GM23338 (cell line): ENCODE measurements around the gene ZNF595. TPM values are rescaled to one million over a fixed set of nuclear protein-coding genes. Genes with fewer than 3 reads are reported as not detected.
"Not testable (repeated sequence)": the region's sequence is repeated elsewhere in the genome, so short reads cannot be mapped to it uniquely, and the experiment has no call there.

ENCODE experiments used
- ATAC-seq: fragments of 200-7000 bp; cut with Tn5 transposase; 3 replicates; pipeline ENCODE4 v1.9.1; 2020
- DNase-seq: peaks from one replicate; pipeline ENCODE4 v3.0.0-alpha.2; 2015; ENCODE audit warnings: low spot score
- H2AFZ ChIP-seq: fragments of 200-600 bp; sonication (generic); 2 replicates; pipeline ENCODE4 v1.8.0; 2016; ENCODE audit warnings: antibody characterized with exemption, mild to moderate bottlenecking, moderate library complexity
- H3F3A ChIP-seq: fragments of 200-600 bp; sonication (generic); replicated peaks from 2 replicates; pipeline ENCODE4 v1.8.0; 2017; ENCODE audit warnings: antibody characterized with exemption, mixed run types, low read depth
- H3K27ac ChIP-seq: fragments of 200-600 bp; sonication (generic); 2 replicates; pipeline ENCODE4 v1.6.1; 2016; ENCODE audit warnings: low read depth
- H3K27me3 ChIP-seq: fragments of 200-600 bp; sonication (generic); 2 replicates; pipeline ENCODE4 v1.8.0; 2016; ENCODE audit warnings: mild to moderate bottlenecking, mixed run types, moderate library complexity; ENCODE audit not compliant: insufficient read depth
- H3K36me3 ChIP-seq: fragments of 200-600 bp; sonication (generic); 2 replicates; pipeline ENCODE4 v1.8.0; 2016; ENCODE audit warnings: mild to moderate bottlenecking; ENCODE audit not compliant: insufficient read depth
- H3K4me1 ChIP-seq: fragments of 200-600 bp; sonication (generic); 2 replicates; pipeline ENCODE4 v1.8.0; 2016; ENCODE audit warnings: mild to moderate bottlenecking, moderate library complexity; ENCODE audit not compliant: insufficient read depth
- H3K4me2 ChIP-seq: fragments of 200-600 bp; sonication (generic); 2 replicates; pipeline ENCODE4 v1.7.1; 2017; ENCODE audit warnings: mixed run types
- H3K4me3 ChIP-seq: fragments of 200-600 bp; sonication (generic); 2 replicates; pipeline ENCODE4 v1.6.1; 2016; ENCODE audit warnings: mixed run types
- H3K79me2 ChIP-seq: fragments of 200-600 bp; sonication (generic); replicated peaks from 2 replicates; pipeline ENCODE4 v1.8.0; 2017; ENCODE audit warnings: mild to moderate bottlenecking; ENCODE audit not compliant: insufficient read depth
- H3K9me2 ChIP-seq: fragments of 200-600 bp; sonication (generic); 2 replicates; pipeline ENCODE4 v1.8.0; 2017; ENCODE audit not compliant: insufficient read depth
- H4K20me1 ChIP-seq: fragments of 200-600 bp; sonication (generic); replicated peaks from 2 replicates; pipeline ENCODE4 v1.8.0; 2017; ENCODE audit warnings: mild to moderate bottlenecking; ENCODE audit not compliant: insufficient read depth
- H3K27ac Mint-ChIP-seq: 2 replicates; pipeline ENCODE4 v1.8.0; 2020; ENCODE audit warnings: inconsistent platforms, mild to moderate bottlenecking, moderate library complexity, mixed read lengths
- H3K27me3 Mint-ChIP-seq: 3 replicates; pipeline ENCODE4 v1.8.0; 2022; ENCODE audit warnings: low read depth, mild to moderate bottlenecking, moderate library complexity, mixed read lengths, inconsistent platforms; ENCODE audit not compliant: insufficient read depth, poor library complexity
- H3K36me3 Mint-ChIP-seq: 3 replicates; pipeline ENCODE4 v1.8.0; 2021; ENCODE audit warnings: low read depth, mild to moderate bottlenecking, inconsistent platforms, moderate library complexity, mixed read lengths
- H3K4me1 Mint-ChIP-seq: 3 replicates; pipeline ENCODE4 v1.8.0; 2020; ENCODE audit warnings: mild to moderate bottlenecking, inconsistent platforms, mixed read lengths
- H3K4me3 Mint-ChIP-seq: 3 replicates; pipeline ENCODE4 v1.8.0; 2021; ENCODE audit warnings: moderate library complexity, mild to moderate bottlenecking, inconsistent platforms, mixed read lengths
- H3K9me3 Mint-ChIP-seq: 3 replicates; pipeline ENCODE4 v1.8.0; 2020; ENCODE audit warnings: moderate library complexity, mild to moderate bottlenecking, inconsistent platforms, mixed read lengths
- EZH2phosphoT487 ChIP-seq: fragments of 200-600 bp; sonication (generic); IDR thresholded peaks from one replicate; pipeline ENCODE4 v1.8.1; 2018; ENCODE audit warnings: antibody characterized with exemption; ENCODE audit not compliant: unreplicated experiment
- JUNB ChIP-seq: IDR thresholded peaks from one replicate; pipeline ENCODE4 v1.6.1; 2016; ENCODE audit warnings: antibody characterized with exemption; ENCODE audit not compliant: unreplicated experiment
- NANOG ChIP-seq: IDR thresholded peaks from 2 replicates; pipeline ENCODE4 v1.6.1; 2016; ENCODE audit warnings: antibody characterized with exemption, borderline replicate concordance
- ZNF114 ChIP-seq: fragments of 250-450 bp; sonication (Bioruptor Pico); IDR thresholded peaks from 2 replicates; pipeline ENCODE4 v1.5.0; 2020; ENCODE audit warnings: mild to moderate bottlenecking, moderate library complexity
- polyA plus RNA-seq: library from polyadenylated mRNA; unstranded; fragments of >200 nt; fragmentation: Nextera tagmentation; extraction: Ambion mirVana; gene quantifications from 2 replicates; pipeline ENCODE4 v1.2.1, GENCODE V29; 2016
- total RNA-seq: library from RNA; depleted of rRNA; stranded (reverse); fragments of >200 nt; shearing (Covaris generic); gene quantifications from 2 replicates; pipeline ENCODE4 v1.2.3, GENCODE V29; 2014
- TF ChIP-seq, protein P1 (sequence below): IDR thresholded peaks from one replicate; pipeline ENCODE4 v1.6.1; 2018; ENCODE audit warnings: antibody characterized with exemption; ENCODE audit not compliant: unreplicated experiment
- TF ChIP-seq, protein P2 (sequence below): IDR thresholded peaks from 2 replicates; pipeline ENCODE4 v1.6.1; 2016; ENCODE audit warnings: antibody characterized with exemption

Gene ZNF595
- total and polyA plus RNA-seq, 2 experiments from 2014 or later, result 23.2 to 31.7 TPM

DNA sequence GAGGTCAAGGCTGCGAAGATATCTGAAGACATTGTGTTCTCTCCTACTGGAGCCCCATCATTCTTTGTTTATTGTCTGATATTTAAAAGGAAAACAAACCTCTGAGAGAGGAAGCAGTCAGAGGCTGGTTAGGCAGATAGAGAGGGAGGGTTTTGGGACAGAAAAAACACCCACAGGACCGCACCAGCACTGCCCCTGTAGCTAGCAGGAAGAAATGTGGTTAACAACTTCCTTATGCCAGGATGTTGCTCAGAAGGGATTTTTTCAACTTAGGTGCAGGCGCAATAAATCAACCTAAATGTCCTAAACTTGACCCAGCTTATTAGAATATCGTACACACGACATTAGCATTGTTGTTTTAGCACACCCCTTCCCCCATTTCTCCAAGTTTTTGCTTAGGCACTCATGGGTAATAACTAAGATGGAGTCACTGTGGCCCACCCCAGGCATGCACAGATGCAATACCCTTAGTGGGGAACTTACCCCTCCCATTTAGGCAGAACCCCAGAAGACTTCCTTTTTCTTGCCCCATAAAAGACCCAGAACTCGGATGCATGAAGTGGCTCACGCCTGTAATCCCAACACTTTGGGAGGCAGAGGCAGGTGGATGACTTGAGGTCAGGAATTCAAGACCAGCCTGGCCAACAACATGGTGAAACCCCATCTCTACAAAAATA lies 68.4 kb downstream of the ZNF595 start:
- TF ChIP-seq NANOG, result no peak
- TF ChIP-seq, protein P1, sequence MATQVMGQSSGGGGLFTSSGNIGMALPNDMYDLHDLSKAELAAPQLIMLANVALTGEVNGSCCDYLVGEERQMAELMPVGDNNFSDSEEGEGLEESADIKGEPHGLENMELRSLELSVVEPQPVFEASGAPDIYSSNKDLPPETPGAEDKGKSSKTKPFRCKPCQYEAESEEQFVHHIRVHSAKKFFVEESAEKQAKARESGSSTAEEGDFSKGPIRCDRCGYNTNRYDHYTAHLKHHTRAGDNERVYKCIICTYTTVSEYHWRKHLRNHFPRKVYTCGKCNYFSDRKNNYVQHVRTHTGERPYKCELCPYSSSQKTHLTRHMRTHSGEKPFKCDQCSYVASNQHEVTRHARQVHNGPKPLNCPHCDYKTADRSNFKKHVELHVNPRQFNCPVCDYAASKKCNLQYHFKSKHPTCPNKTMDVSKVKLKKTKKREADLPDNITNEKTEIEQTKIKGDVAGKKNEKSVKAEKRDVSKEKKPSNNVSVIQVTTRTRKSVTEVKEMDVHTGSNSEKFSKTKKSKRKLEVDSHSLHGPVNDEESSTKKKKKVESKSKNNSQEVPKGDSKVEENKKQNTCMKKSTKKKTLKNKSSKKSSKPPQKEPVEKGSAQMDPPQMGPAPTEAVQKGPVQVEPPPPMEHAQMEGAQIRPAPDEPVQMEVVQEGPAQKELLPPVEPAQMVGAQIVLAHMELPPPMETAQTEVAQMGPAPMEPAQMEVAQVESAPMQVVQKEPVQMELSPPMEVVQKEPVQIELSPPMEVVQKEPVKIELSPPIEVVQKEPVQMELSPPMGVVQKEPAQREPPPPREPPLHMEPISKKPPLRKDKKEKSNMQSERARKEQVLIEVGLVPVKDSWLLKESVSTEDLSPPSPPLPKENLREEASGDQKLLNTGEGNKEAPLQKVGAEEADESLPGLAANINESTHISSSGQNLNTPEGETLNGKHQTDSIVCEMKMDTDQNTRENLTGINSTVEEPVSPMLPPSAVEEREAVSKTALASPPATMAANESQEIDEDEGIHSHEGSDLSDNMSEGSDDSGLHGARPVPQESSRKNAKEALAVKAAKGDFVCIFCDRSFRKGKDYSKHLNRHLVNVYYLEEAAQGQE, result no peak
- TF ChIP-seq EZH2phosphoT487, result no peak
- no peak for TF ChIP-seq ZNF114
- TF ChIP-seq, protein P2, sequence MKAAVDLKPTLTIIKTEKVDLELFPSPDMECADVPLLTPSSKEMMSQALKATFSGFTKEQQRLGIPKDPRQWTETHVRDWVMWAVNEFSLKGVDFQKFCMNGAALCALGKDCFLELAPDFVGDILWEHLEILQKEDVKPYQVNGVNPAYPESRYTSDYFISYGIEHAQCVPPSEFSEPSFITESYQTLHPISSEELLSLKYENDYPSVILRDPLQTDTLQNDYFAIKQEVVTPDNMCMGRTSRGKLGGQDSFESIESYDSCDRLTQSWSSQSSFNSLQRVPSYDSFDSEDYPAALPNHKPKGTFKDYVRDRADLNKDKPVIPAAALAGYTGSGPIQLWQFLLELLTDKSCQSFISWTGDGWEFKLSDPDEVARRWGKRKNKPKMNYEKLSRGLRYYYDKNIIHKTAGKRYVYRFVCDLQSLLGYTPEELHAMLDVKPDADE, result no peak
- TF ChIP-seq JUNB, result no peak
- H3K4me3 Mint-ChIP-seq, result no peak overlapping the region

DNA sequence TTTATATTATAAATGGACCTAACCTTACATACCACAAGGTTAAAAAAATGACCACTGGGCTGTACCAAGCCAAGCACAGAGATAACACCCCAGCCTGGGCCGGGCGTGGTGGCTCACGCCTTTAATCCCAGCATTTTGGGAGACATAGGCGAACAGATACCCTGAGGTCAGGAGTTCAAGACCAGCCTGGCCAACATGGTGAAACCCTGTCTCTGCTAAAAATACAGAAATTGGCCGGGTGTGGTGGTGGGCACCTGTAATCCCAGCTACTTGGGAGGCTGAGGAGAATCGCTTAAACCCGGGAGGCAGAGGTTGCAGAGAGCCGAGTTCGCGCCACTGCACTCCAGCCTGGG lies 70.8 kb downstream of the ZNF595 start:
- not testable (repeated sequence) for H3K4me1 ChIP-seq, H3K9me2 ChIP-seq, H3K27me3 ChIP-seq, DNase-seq, H3K4me2 ChIP-seq, H2AFZ ChIP-seq, ATAC-seq, H3K27ac ChIP-seq, H3K4me1 Mint-ChIP-seq, H3F3A ChIP-seq
- Mint-ChIP-seq H3K27me3 (peaks cover 15% of the 10 kb centered on the region), H3K9me3 (peaks cover 13% of the 10 kb centered on the region), H3K36me3 (peaks cover 43% of the 10 kb centered on the region), H3K4me3 (peak overlapping the region; percentile 99), H3K27ac (peak overlapping the region; percentile 100; the same call in 1 of the 2 replicates)
- H3K36me3 ChIP-seq, result peaks cover 14% of the 10 kb centered on the region
- peaks cover 43% of the 10 kb centered on the region for H3K79me2 ChIP-seq
- peaks cover 21% of the 10 kb centered on the region for H4K20me1 ChIP-seq
- peak; percentile 37; the same call in 1 of the 2 replicates for TF ChIP-seq ZNF114
- H3K4me3 ChIP-seq, result peak overlapping the region; percentile 59

More for the DNA sequence above, 68.4 kb downstream of the ZNF595 start:
- Mint-ChIP-seq H3K36me3 (peaks cover 19% of the 10 kb centered on the region), H3K27me3 (peaks cover 15% of the 10 kb centered on the region), H3K4me1 (peaks cover 6% of the 10 kb centered on the region; the same call in 2 of the 3 replicates), H3K9me3 (peaks cover 13% of the 10 kb centered on the region), H3K27ac (no peak overlapping the region)
- H3K4me3 ChIP-seq, result no peak overlapping the region
- no peaks in the 10 kb centered on the region for H3K27me3 ChIP-seq
- peak overlapping the region; percentile 76 for H2AFZ ChIP-seq
- no peak overlapping the region for H3K27ac ChIP-seq
- H3K9me2 ChIP-seq, result no peaks in the 10 kb centered on the region
- peaks cover 6% of the 10 kb centered on the region for H3K36me3 ChIP-seq
- peaks cover 19% of the 10 kb centered on the region for H3K79me2 ChIP-seq
- no peak overlapping the region for H3K4me2 ChIP-seq
- no peak for DNase-seq
- ATAC-seq, result no peak
- peaks cover 8% of the 10 kb centered on the region for H3K4me1 ChIP-seq
- peaks cover 18% of the 10 kb centered on the region for H4K20me1 ChIP-seq
- no peaks in the 10 kb centered on the region for H3F3A ChIP-seq
